ENCODE measurements around the gene CSNK1D.

DNA sequence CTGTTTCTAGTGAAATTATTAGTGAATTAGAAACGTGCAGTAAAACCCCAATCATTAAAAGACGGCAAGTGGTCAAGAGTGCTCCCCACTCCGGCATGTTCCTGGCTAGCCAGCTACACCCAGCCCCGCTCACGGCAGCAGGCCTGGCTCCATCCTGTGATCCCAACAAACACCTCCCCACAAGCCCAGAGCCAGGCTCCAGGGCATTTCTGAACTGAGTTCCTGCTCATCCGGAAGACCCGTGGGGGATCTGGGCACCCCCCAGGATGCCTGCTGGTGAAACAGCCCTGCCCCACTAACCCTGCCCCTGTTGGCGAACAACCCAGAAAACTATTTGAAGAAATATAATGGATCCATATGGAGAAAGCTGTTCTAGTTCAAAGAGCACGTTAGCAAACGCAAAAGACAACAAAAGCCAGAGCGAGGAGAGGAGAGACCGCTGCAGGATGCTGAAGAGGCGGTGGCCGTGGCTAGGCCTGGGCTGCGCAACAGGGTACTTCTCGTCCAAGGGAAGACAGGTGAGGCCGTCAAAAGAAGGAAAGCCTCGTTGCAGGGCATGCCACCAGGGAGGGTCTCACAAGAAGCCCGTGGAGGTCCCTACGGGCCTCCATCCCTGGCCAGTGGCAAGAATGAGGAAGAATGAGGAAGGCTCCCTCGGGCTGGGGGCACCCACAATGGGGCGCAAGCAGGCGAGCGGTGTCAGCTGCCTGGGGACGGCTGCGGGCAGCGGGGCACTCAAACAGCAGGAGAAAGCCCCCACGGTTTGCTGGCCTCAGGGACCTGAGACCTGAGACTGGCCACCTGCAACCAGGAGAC is 25.4 kb downstream of the CSNK1D start:
- TF ChIP-seq CTCF (IDR thresholded peaks at IDR 0.05) (no peak), POLR2A (IDR thresholded peaks at IDR 0.05) (no peak)

All from adrenal gland (tissue), 5 donors.